Ovary (tissue), 9 donors: ENCODE data around the gene CXCL12. TPM values are rescaled to one million over a fixed set of nuclear protein-coding genes. Genes with fewer than 3 reads are reported as not detected.

Experiments used
- DNase-seq, 5 donors: peaks; one replicate each; pipeline ENCODE4 v3.0.0-alpha.2; 2019 to 2020
- H3K27ac ChIP-seq, 2 donors: fragments of 200-600 bp; one replicate each; pipeline versions ENCODE4 v1.5.1 to v1.8.0; 2019 to 2022
- H3K27me3 ChIP-seq: fragments of 200-600 bp; one replicate; pipeline ENCODE4 v1.8.0; 2022
- H3K36me3 ChIP-seq: fragments of 200-600 bp; sonication (generic); one replicate; pipeline ENCODE4 v1.5.1; 2019
- H3K4me1 ChIP-seq: one replicate; pipeline ENCODE4 v1.8.1; 2013; ENCODE audit warnings: mild to moderate bottlenecking, moderate library complexity; ENCODE audit not compliant: insufficient read depth
- H3K4me3 ChIP-seq: fragments of 200-600 bp; sonication (generic); one replicate; pipeline ENCODE4 v1.5.1; 2017
- H3K9me3 ChIP-seq, 2 donors: fragments of 200-600 bp in 1 of 2; sonication (generic) in 1 of 2; one replicate each; pipeline versions ENCODE4 v1.5.1 to v1.8.1; 2013 to 2019; ENCODE audit warnings: mild to moderate bottlenecking in 1 of 2, moderate library complexity in 1 of 2
- CTCF ChIP-seq, 3 donors: fragments of 450-650 bp in 2 of 3; fragments of 200-600 bp in 1 of 3; IDR thresholded peaks; one replicate each; pipeline versions ENCODE4 v1.5.1 to v1.8.0; 2016 to 2022; ENCODE audit warnings: antibody characterized with exemption in 3 of 3, mild to moderate bottlenecking in 1 of 3
- EP300 ChIP-seq: sonication (generic); formaldehyde crosslinking; IDR thresholded peaks from one replicate; pipeline ENCODE4 v1.6.1; 2017; ENCODE audit warnings: antibody characterized with exemption
- POLR2A ChIP-seq: fragments of 450-650 bp; IDR thresholded peaks from one replicate; pipeline ENCODE4 v1.6.1; 2017; ENCODE audit warnings: antibody characterized with exemption, mild to moderate bottlenecking, moderate library complexity
- WGBS, 3 donors: extraction: QIAGEN DNeasy Blood & Tissue Kit in 1 of 3; methylation state at CpG; one replicate each; pipeline versions ENCODE4 v1.1.5 to v1.1.7; 2013 to 2017; 5-methylcytosine and 5-hydroxymethylcytosine counted together
- intact Hi-C, 4 donors: fragments of 100-400 bp; cut with DNase I; formaldehyde crosslinking; loops; one replicate each; pipeline versions ENCODE4 v1.11.0 to v1.15.1; 2022 to 2023
- polyA plus RNA-seq, 2 donors: library from polyadenylated mRNA; stranded (reverse); fragments of 200-250 nt in 1 of 2; fragments of 350-450 nt in 1 of 2; fragmentation: Illumina TruSeq in 1 of 2; extraction: RNeasy Lipid Tissue Mini Kit (QIAGEN cat#74804) in 1 of 2; gene quantifications; one replicate each; pipeline ENCODE4 v1.2.3, GENCODE V29; 2013 to 2014
- total RNA-seq, 7 donors: library from RNA; depleted of rRNA in 2 of 7; stranded (reverse); fragments of >200 nt in 2 of 7; fragmentation: NEBNext Ultra II Directional in 3 of 7; extraction: Animal tissue kit (Norgen Biotek cat#: 25700) in 3 of 7; gene quantifications; one replicate each; pipeline versions ENCODE4 v1.1.0 to v1.2.4, GENCODE V29; 2016 to 2023
- donor health status: DM: no; HTN: no; CAD: no; lungs with moderate emphysema.
- donor health status: DM: no; HTN: no; CAD: no.
- donor health status: Bipolar disorder and iron deficiency.
- donor health status: DM: yes; HTN: yes; CAD: no.
- donor health status: DM: no; HTN: no; CAD: no.
- donor health status: DM: yes; HTN: yes; CAD: no.

The CXCL12 gene
- total and polyA plus RNA-seq, 9 donors, result 14.2 to 341 (median 106) TPM

GRCh38 chr10:44330431-44330830, 54.5 kb downstream of the CXCL12 start:
- intact Hi-C loops, result no loop called here
- Histone ChIP-seq H3K9me3 (no peaks in the 10 kb centered on the region), H3K4me1 (no peaks in the 10 kb centered on the region), H3K4me3 (no peak overlapping the region), H3K36me3 (no peaks in the 10 kb centered on the region), H3K27ac (no peak overlapping the region), H3K27me3 (no peaks in the 10 kb centered on the region)
- no peak for DNase-seq
- TF ChIP-seq POLR2A (no peak), EP300 (no peak), CTCF (IDR thresholded peaks at IDR 0.05) (no peak)

GRCh38 chr10:44327461-44327860, 57.4 kb downstream of the CXCL12 start:
- intact Hi-C loops, result no loop called here
- no peak for DNase-seq
- Histone ChIP-seq H3K9me3 (no peaks in the 10 kb centered on the region), H3K27me3 (no peaks in the 10 kb centered on the region), H3K27ac (no peak overlapping the region), H3K36me3 (no peaks in the 10 kb centered on the region), H3K4me3 (no peak overlapping the region), H3K4me1 (no peaks in the 10 kb centered on the region)
- WGBS, 3 donors, result 92 to 97% (median 96%) methylated on average over 2 of the region's 2 CpGs
- TF ChIP-seq CTCF (IDR thresholded peaks at IDR 0.05) (no peak), POLR2A (no peak), EP300 (no peak)
